ENCODE data around the gene OR51I2.

Gene OR51I2

DNA sequence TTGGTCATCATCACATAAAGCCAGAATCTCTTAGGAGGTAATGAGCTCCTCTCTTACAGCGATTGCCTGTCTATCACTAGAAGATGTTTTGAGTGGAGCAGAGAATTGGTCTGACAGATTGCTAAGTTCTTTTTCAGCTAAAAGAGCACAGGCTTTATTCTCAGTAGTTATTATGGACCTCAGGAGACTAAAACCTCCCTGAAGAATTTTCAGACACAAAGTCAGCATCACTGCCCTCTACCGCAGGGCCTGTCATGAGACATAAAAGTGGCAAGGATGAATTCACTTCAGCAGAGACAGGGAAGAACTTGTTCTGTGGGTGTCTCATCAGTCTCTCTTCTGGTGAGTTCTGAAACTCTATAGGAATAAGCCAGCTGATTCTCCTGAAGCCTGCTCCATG lies at the start of gene OR51I2:
Gene OR51I2 (plus strand): TSS at position 301 of the 400 bp plus-strand sequence. CDS start 4,166 bp downstream, outside the sequence.
- DNase-seq: no peak

- no peak for DNase-seq
Observed at GRCh38 chr11:5405173-5405572, 44.0 kb upstream of the OR51I2 start.

DNA sequence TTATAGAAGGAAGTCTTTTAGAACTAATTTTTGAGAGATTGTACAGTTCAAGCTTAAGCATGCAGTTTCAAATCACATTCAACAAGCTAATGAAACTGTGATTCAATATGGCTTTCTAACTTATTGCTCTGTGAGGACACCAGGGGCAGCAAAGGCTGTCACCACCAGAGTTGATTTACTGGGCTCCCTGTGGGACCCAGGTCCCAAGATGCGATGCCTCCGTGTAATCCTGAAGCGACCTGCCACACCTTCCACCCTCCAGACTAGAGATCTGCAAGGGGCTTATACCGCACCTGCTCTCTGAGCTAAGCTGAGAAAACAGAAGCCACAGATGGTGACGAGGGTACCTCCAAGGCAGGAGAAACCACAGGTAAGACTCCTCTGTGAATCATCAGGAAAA lies 28.1 kb upstream of the OR51I2 start:
- DNase-seq: no peak

GRCh38 chr11:5421811-5422210 lies 27.3 kb upstream of the OR51I2 start, which contains the start of gene OR51Q1:
OR51Q1 (plus strand) TSS chr11:5422111; CDS start chr11:5422201, 90 bp downstream.
- no peak for DNase-seq

DNA sequence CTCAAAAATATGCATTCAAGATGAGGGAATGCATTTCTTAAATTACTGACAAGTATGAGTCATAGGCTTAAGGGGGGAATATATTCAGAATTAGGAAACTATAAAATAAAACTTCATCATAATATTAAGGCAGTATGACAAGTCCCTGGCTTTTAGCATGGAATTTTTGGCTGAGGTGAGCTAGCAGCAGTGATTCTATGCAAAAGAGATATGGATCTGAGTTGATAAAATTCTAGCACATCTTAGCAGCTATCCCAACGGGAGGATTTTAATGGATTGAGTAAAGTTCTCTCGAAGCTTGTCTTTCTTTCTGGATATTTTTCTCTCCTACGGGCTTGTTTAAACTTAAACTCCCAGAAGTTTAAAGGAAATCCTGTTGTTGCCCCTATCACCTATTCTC lies 26.0 kb upstream of the OR51I2 start:
- no peak for DNase-seq

- no peak for DNase-seq
Observed at GRCh38 chr11:5441414-5441813, 7.7 kb upstream of the OR51I2 start, which contains the start of gene OR51I1. OR51I1 (minus strand) TSS chr11:5441514; CDS start chr11:5441514, 0 bp downstream.

- DNase-seq: no peak
Observed at GRCh38 chr11:5443835-5444393, 5.2 kb upstream of the OR51I2 start.

GRCh38 chr11:5449432-5449831 lies 309 bp downstream of the OR51I2 start:
- DNase-seq: no peak

- no peak for DNase-seq
Observed at GRCh38 chr11:5460983-5461621, 12.0 kb downstream of the OR51I2 start.

- no peak for DNase-seq
Observed at GRCh38 chr11:5467527-5467926, 18.4 kb downstream of the OR51I2 start.

DNA sequence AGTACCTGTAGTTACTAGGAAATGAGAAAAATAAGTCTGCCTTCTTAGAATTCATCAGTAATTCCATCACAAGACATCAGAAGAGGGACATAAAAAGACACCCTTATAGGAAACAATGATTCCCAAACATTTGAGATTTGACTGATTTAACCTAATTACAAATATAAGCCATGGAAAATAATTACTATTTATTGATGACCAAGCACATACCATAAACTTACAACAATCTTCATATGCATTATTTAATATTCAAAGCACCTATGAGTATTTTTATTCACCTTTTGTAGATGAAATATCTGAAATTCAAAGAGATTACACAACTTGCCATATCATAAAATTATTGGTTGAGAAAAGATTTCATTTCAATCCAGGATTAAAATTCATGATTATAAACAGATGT lies 24.8 kb downstream of the OR51I2 start:
- DNase-seq: no peak

DNA sequence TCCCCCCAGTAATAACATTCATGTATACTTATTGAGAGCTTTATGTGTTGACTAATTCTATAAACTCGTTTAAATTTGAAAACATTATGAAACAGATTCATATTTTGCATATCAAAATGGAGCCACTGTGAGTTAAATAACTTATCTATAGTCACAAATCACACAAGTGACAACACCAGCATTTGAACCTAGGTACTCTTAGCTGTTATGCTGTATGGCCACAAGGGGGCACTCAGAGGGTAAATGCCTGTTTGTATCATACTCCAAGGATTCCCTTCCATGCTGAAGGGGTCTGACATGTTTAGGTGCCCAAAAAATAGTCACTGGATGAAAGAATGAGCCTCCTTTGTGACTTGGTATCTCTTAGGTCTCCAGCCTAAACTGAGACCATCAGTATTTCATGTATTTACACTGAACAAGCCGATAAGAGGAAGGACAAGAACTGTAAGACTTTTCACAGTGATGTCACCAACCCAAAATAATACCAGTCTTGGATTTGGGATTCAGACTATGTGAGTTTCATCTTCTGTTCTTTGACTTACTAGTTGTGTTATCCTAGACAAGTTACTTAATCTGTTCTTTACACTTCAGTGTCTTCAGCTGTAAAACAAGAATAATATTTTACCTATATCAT lies 27.2 kb downstream of the OR51I2 start:
- no peak for DNase-seq

GRCh38 chr11:5486003-5486402 lies 36.9 kb downstream of the OR51I2 start:
- DNase-seq: no peak

DNA sequence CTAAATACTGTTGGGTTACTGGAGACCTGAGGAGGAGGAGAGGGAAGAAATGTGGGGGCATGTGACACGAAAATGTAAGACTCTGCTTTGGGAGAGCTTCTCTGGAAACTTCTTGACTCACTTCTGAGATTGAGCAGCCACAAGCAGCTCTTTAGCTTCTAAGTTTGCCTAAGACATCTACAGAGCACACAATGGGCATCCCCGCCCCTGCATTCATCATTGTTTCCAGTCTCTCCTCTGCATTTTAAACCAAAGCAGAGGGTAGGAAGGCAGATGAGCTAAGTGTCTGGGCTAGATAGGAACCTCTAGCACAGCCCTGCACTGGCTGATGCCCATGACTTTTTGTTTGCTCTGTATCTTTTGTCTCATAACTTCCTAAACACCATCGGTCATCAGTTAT lies 37.3 kb downstream of the OR51I2 start:
- DNase-seq: no peak

GRCh38 chr11:5488385-5488784 lies 39.3 kb downstream of the OR51I2 start, which contains the start of gene OR52D1:
OR52D1 (plus strand) TSS chr11:5488685; CDS start chr11:5488707, 22 bp downstream.
- no peak for DNase-seq

GRCh38 chr11:5488798-5489399 lies 39.8 kb downstream of the OR51I2 start:
- DNase-seq: no peak

DNA sequence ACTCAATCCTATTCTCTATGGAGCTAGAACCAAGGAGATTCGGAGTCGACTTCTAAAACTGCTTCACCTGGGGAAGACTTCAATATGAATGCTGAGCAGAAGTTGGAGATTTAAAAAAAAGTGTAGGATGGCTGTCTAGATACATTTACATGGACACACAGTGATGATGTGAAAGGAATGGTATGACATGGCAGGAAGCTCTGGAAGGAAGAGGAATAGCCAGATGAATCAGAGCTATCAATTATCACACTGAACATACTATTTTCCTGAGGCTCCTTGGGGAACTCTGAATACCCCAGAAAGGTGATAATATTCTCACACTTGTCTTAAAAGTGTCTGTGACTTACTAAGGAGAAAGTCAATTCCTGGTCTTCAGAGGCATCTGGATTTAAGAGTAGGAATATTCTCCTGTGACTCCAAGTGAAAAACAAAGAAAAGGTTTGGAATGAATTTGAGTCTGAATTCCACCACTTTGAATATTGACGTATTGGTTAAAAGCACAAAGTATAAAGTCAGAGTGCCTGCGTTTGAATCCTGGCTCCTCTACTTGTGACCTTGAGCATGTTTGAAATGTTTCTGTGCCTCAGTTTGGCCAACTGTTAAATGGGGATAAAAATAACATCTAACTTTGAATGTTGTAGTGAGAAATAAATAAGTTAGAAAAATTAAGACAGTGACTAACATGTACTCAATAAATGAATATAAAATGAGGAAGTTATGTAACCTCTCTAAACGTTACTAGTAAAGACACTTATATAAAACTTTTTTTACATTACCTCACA lies 40.6 kb downstream of the OR51I2 start:
- DNase-seq: no peak

DNA sequence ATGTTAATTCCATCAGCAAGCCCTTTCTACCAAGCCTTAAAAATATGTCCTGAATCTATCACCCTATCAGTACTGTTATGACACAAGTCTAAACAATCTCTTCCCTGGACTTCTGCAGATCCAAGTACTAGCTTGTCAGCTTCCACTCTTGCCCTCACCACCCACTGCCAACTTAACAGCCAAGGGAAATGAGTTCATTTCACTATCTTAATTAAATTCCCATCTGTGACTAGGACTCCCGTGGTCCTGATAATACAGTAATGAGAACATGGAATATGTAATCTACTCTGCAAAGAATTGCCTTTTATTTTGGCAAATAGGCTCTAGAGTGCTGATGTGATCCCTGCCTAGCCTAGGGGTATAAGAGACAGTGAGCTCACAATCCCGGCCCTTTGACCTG lies 50.5 kb downstream of the OR51I2 start:
- no peak for DNase-seq

- DNase-seq: no peak
Observed at GRCh38 chr11:5500393-5500801, 51.3 kb downstream of the OR51I2 start.

GRCh38 chr11:5504403-5504921 lies 55.3 kb downstream of the OR51I2 start:
- DNase-seq: no peak

- no peak for DNase-seq
Observed at GRCh38 chr11:5505363-5506048, 56.4 kb downstream of the OR51I2 start.

Measured in SHP77 (cell line).